HG03575 (cell line): ENCODE results near the gene CNTNAP2.
A peak's percentile ranks its signal among the peaks of the same experiment; 100 is the strongest.

Source experiments
- ATAC-seq: cut with Tn5 transposase; IDR thresholded peaks from one replicate; pipeline ENCODE4 v1.9.1; 2021; ENCODE audit not compliant: unreplicated experiment, insufficient number of reproducible peaks, low FRiP score; ENCODE audit errors: extremely low read depth

CNTNAP2 gene

GRCh38 chr7:147999962-148000361 lies 1883.4 kb downstream of the CNTNAP2 start:
- ATAC-seq: no peak

- ATAC-seq: no peak
Observed at GRCh38 chr7:148011753-148012152, 1895.2 kb downstream of the CNTNAP2 start.

- no peak for ATAC-seq
Observed at GRCh38 chr7:148014001-148014400, 1897.4 kb downstream of the CNTNAP2 start.

- no peak for ATAC-seq
Observed at GRCh38 chr7:148014541-148014940, 1897.9 kb downstream of the CNTNAP2 start.

GRCh38 chr7:148017126-148017525 lies 1900.5 kb downstream of the CNTNAP2 start:
- ATAC-seq: no peak

- no peak for ATAC-seq
Observed at GRCh38 chr7:148020679-148021078, 1904.1 kb downstream of the CNTNAP2 start.

- no peak for ATAC-seq
Observed at GRCh38 chr7:148021507-148022045, 1905.0 kb downstream of the CNTNAP2 start.

GRCh38 chr7:148022832-148023231 lies 1906.2 kb downstream of the CNTNAP2 start:
- ATAC-seq: no peak

- ATAC-seq: no peak
Observed at GRCh38 chr7:148026713-148027112, 1910.1 kb downstream of the CNTNAP2 start.

GRCh38 chr7:148028165-148028564 lies 1911.6 kb downstream of the CNTNAP2 start:
- ATAC-seq: no peak

GRCh38 chr7:148031019-148031418 lies 1914.4 kb downstream of the CNTNAP2 start:
- no peak for ATAC-seq

- ATAC-seq: no peak
Observed at GRCh38 chr7:148031811-148032210, 1915.2 kb downstream of the CNTNAP2 start.

- ATAC-seq: no peak
Observed at GRCh38 chr7:148035950-148036349, 1919.3 kb downstream of the CNTNAP2 start.

GRCh38 chr7:148037044-148037443 lies 1920.4 kb downstream of the CNTNAP2 start:
- ATAC-seq: no peak

- ATAC-seq: no peak
Observed at GRCh38 chr7:148041156-148041555, 1924.6 kb downstream of the CNTNAP2 start.

- no peak for ATAC-seq
Observed at GRCh38 chr7:148042935-148043631, 1926.5 kb downstream of the CNTNAP2 start.

GRCh38 chr7:148044173-148044572 lies 1927.6 kb downstream of the CNTNAP2 start:
- ATAC-seq: no peak

GRCh38 chr7:148045521-148045920 lies 1928.9 kb downstream of the CNTNAP2 start:
- ATAC-seq: no peak

GRCh38 chr7:148049068-148049467 lies 1932.5 kb downstream of the CNTNAP2 start:
- ATAC-seq: peak; percentile 57

- no peak for ATAC-seq
Observed at GRCh38 chr7:148050492-148051158, 1934.0 kb downstream of the CNTNAP2 start.
